NOMO-1 (cell line): ENCODE measurements around the gene GPC6.

ENCODE experiments used
- DNase-seq, 2 experiments: peaks; one replicate each; lab custom pipeline; 2025; ENCODE audit not compliant: unreplicated experiment in 2 of 2; lab: John Stamatoyannopoulos, UW

GPC6 gene

DNA sequence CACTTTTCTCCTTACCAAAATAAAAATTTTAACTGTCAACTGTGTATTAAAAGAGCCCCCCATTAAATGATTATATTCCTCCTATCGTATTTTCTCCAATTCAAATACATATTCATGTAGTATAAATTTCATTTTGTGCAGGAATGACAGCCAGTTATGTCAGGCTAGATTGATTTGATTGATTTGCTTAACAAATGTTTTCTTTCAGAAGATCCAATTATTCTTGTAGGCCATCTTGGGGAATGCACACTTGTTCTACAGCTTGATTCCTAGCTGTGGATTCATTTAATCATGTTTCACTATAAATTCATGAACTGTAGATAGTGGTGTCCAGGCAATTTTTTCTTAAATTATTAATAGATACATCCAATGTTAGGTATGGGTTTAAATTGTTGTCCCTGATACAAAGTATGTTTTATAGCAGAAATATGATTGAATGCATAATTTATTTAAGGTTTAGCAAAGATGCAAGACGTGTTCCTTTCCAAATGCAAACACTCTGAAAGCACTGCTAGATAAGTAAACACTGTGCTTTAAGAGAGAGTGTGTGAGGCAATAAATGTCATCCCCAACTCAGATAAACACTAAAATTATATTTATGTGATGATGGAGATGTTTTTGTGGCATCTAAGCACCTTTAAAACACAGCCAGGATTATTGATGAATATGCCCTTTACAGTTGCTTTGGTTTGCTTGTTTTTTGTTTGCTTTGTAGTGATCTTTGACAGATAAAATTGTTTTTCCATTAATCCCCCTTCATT lies 721.7 kb downstream of the GPC6 start:
- DNase-seq, result no peak

DNA sequence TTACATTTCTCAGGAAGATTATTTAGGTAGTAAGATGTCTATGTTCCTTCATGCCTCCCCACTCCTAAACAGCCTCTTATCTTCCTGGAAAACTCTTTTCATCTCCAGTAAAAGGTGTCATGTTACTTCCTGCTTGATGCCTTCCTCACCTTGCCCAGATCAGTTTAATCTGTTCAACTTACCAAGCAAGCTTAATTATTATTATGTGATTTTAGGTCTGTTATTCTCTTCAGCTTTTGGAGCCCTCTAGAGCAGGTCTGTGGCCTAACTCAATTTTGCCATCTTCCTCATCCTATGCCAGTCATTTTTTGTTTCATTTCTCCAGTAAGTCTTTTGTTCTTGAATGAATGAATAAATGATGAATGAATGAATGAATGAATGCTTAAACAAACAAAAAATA lies 724.5 kb downstream of the GPC6 start:
- DNase-seq, result no peak

DNA sequence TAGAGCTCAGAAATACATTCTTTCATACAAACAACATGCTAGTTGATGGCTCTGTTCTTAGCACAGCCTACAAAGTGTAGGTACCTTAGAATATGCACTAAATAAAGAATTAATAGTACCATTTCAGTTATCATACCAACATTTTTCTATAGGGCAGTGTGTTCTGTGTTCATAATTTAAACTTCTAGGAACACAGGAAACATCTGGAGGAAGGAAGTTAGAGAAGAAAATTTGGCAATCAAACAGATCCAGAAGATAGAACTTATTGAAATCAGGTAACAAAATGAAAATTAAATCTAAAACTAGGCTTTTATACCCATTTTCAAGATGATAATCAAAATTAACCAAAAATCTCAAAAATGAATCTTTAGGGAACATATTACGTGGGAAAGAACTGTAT lies 725.3 kb downstream of the GPC6 start:
- no peak for DNase-seq

DNA sequence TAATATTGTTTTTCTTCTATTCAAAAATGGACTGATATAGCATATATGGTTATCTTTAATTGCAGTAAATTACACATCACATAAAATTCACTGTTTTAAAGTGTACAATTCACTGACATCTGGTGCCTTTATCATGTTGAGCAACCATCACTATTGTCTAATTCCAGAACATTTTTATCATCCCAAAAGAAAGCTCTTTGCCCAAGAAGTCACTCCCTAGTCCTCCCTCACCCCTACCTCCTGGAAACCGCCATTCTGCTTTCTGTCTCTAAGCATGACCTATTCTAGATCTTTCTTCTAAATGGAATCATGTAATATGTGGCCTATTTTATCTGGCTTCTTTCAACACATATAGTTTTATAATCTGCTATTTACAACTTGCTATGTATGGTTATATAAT lies 727.2 kb downstream of the GPC6 start:
- DNase-seq, result no peak

DNA sequence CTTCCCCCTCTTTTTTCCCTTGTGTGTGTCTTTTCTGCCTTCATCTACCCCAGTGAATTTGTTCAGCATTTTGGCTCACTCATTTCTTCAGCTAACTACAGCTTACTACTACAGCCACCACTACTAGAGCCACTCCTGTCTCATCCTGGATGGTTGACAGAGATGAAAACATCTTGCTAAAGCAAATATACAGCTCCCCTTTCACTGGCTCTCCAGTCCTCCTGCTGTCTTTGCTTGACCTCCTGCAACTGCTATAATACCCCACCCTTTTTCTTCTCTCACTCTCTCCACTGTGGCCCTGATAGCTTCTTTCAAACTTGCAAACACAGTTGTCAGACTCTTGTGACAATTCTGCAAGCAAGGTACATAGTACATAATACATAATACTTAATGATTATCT lies 729.3 kb downstream of the GPC6 start:
- no peak for DNase-seq

DNA sequence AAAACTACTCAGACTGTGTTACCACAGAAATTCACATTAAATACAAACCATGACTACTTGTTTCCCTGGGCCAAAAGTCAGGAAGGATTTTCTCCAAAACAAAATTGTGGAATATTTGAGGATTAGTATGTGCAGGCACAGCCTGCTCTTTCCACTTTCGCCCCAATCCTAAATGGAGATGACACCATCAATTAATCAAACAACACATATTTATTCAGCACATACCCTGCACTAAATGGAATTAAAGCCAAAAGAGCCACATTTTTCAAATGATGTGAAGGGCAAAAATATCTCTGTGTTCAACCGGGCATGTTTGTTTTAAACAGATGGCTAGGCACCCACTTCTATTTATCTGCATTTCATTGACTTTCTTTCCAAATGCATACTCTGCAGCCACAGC lies 729.8 kb downstream of the GPC6 start:
- no peak for DNase-seq

DNA sequence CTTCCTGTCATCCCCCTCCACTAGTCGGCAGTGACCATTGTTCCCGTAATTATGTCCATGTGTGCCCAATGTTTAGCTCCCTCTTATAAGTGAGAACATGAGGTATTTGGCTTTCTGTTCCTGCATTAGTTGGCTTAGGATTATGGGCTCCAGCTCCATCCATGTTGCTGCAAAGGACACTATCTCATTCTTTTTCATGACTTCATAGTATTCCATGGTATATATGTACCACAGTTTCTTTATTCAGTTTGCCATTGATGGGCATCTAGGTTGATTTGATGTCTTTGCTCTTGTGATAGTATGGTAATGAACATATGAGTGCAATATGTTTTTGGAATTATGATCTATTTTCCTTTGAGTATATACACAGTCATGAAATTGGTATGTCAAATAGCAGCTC lies 730.8 kb downstream of the GPC6 start:
- DNase-seq, result no peak

DNA sequence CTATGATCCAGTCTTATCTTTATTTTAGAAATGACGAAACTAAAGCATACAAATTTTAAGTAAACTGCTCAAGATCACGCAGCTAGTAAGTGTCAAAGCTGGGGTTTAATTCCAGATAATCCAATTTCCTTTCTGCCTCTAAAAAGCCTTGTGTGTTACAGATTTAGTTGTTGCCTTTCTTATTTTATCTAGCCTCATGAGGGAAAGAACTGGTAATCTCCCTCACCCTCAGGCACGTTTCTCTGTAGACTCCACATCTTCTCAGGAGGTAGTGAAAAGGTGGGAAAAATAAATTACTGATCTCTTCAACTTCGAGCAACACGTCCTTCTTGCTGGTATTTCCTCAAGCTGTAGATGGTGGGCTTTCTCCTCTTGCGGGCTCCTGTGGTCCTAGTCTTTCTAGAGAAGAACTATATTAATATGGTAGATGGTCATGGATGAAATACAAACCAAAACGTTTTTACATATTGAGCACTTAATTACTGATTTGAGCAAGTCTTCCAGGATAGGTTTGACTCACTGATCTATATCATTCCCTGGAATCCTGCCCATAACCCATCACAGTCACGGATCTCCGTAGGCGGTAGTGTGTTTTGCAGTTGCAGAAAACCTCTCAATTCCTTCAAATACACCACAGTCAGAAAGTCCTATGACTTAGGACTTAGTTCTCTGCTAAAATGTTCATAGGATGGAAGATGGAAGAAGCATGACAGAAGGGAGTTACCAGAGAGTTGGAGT lies 733.4 kb downstream of the GPC6 start:
- DNase-seq, result no peak

DNA sequence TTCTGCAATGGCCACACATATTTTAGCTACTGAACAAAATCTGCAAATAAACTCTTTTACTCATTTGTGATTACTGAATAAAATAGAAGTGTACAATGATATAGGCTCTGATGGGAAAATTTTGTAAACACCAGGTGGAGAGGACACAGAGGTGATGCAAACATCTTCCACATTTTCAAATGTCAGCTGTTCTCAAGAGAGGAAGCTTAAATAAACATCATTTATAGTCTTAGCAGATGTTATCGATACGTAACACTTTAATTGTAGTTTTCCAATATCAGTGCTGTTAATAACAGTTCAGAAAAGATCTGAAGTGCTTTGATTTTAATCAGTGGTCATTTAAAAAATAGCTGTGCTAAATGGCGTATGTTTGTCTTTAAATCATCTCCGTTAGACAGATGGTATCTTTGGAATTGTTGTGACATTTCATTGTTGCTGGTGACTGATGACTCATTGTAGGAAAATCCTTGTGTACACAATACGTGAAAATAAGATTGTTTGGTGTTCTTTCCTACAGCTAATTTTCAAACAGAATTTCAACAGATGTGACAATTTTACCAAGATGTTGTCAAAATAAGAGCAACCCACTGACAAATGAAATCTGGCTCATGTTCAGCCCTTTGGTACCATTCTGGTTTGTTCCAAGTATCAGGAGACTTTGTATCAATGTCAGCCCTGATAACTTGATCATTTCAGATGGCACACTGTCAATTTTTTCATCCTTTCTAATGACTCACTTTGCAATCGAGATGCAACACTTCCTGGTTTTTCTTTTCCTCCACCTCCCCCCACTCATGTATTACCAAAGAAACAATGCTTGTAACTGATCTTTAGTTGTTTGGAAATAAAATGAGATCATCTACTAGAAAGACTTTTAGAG lies 736.9 kb downstream of the GPC6 start:
- no peak for DNase-seq

DNA sequence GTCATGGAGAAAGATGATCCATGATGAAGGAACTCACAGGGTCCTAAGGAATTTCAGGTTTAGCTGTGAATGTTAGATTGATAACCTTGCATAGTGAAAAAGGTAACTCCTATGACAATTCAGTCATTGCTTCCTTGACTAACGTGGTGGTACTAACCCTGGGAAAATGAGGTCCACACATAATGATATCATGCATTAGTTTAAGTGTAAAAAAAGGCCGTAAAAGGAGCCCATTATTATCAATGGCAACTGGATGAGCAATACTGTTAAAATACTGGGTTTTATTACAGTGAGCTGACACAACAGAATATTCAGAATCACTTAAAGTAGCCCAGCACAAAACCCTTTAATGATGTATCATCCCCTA lies 737.5 kb downstream of the GPC6 start:
- DNase-seq, result no peak

DNA sequence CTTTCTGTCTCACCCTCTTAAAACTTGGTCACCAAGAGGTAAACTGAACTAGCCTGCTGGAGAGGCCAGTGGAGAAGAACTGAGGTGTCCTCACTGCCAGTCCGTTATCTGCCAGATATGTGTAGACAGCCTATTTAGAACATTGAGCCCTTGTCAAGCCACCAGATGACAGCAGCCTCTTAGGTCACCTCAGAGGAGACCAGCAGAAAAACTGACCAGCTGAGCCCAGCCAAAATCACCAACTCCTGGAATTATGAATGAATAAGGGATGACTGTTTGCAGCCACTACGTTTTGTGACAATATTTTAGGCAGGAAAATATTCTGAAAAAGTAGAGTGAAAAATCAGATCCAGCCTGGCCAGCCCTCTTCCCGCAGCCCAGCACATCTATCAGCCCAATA lies 739.0 kb downstream of the GPC6 start:
- DNase-seq, result no peak

DNA sequence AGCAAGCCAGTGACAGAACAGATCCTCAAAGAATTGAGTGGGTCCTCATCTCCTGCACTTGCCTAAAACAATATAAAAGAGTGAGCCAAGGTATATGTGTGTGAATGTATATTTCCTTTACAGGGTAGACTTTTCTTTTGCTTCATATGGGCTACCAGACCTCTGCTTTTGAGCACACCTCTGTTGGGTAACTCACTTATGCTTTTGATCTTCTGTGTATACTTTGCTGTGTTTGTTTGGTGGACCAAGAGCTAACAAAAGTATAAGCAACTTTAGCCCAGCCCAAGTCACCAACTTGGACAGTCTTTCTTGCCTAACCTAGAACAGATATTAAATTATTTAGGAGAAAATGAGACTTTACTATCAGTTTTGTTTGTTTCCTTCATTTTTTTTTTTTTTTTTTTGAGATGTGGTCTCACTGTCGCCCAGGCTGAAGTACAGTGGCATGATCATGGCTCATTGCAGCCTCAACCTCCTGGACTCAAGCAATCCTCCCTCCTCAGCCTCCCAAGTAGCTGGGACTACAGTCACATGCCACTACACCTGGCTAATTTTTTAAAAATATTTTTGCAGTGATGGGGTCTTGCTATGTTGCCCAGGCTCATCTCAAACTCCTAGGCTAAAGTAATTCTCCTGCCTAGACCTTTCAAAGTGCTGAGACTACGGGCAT lies 739.8 kb downstream of the GPC6 start:
- DNase-seq, result no peak

DNA sequence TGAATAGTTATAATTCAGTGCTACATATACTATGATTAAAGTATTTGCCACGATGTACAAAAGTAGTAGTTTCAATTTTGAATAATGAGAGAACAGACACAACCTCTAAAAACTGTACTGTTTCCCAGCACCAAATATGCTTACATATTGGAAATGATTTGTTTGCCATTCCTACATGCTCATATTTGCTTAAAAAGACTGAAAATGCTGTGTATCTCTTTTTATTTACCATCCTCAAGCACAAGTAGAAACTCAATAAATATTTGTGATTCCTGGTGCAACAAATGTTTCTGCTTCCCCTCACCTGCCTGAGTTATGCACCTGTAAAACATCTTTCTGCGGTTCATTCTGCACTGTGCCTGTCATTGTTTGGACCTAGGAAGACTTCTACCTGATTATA lies 740.7 kb downstream of the GPC6 start:
- DNase-seq, result no peak

DNA sequence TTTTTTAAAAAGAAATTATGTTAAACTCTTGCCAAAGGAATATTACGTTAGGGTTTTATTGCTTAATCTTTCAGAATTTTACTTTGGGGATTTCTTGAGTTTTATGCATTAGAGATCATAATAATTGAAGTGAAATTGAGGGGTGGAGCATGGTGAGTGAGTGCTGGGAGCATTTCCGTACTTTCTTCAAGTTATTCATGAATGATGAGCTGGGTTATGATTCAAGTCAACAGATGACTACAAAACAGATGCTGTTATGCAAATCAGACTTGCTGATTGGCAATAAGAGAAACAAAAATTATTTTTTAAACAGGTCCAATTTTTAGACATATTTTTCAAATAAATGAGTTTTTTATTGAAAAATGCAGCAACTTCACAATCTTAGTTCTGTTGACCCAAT lies 748.6 kb downstream of the GPC6 start:
- DNase-seq, result no peak

DNA sequence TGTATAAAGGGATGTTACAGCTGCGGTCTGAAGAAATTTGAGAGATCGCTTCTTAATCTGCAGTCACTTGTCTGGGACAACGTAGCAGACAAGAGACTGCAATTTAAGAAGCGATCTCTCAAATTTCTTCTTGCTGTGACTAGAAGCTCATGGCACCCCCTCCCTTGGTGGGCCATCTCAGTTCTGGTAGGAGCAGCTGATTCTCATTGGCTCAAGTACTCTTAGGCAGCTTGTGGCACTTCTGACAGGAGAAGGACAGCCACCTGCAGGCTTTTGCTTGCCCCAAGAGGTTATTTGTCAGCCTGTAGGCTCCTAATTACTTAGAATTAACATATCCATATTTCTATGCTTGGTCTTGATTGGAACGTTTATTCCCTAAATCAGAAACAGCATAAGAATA lies 749.9 kb downstream of the GPC6 start:
- no peak for DNase-seq

DNA sequence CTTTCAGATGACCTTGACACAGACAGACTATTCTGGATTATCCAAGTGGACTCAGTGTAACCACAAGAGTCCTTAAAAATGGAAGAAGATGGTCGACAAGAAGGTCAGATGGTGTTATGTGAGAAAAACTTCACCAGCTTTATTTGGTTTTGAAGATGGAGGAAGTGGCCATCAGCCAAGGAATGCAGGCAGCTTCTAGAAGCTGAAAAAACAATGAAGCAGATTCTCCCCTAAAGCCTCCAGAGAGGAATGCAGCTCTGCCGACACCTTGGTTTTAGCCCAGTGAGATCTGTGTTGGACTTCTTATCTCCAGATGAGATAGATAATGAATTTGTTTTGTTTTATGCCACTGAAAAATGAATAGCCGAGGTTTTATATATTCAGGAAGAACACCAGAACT lies 751.4 kb downstream of the GPC6 start:
- no peak for DNase-seq

DNA sequence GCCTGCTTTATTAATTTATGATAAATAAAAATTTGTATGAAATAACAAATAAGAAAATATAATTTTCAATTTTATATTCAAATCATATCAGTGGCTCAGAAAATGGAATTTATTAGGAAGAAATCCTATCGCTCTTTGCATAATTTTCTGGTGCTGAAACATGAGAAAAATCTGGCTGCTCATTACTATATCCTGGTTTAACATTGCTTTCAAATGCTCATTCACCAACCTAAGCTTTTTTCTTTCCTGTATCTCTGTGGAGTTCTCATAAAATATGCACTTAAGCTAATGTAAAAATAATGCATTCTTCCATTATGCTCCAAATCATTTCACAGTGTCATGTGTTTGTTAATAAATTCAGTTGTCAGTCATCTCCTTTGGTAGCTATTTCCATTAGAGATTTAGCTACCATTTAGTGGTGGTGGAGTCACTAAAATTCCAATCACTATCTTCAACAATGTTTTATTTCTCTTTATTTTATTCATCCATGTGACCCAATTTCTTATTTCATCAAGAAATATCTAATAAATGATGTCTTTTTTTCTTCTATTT lies 754.9 kb downstream of the GPC6 start:
- no peak for DNase-seq

DNA sequence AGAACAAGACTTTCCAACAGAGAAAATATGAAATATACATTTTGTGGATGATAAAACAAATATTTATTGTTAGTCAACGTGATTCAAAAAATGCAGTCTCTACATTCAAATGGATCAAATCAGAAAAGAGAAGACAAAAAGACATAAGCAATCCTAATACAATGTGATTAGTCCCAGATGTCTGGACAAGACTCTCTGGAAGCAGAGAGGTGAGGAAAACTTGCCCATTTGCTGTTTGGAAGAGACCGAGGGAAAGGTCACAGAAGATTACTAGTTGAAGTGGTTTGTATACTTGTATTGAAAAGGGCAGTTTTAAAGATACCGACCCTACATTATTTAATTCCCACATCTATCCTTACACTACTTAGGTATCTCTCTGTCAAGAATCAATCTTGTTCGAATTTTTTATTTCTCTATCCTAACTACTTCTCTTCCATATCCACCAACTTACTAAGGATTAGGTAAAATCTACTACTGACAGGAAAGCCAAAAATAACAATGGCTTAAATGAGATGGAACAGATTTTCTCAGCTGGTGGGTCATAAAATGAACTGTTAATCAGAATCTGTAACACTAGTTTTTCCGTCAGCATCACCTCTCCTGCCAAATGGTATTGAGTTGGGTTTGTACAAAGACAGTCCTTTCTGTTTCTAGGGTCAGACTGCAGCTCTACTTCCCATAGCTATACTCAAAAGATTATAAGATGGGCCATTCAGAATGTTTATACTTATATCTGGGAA lies 755.7 kb downstream of the GPC6 start:
- no peak for DNase-seq

DNA sequence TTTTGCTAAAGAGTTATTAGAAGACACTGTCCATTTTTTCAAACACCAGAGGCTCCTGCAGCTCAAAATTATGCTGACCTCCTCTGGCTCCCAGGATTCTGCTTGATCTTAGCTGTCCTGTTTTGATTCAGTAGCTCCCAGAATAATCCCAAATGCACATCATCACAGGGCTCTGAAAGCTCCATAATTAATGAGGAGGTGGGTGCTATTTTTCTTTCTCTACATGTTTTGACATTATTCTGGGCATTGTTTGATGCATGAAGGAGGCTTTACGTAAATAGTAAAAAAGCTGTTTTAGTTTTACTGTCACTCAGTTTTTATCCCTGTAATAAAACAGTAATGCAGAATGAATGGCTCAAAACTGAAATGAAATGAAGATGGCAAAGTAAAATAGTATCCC lies 757.4 kb downstream of the GPC6 start:
- no peak for DNase-seq

DNA sequence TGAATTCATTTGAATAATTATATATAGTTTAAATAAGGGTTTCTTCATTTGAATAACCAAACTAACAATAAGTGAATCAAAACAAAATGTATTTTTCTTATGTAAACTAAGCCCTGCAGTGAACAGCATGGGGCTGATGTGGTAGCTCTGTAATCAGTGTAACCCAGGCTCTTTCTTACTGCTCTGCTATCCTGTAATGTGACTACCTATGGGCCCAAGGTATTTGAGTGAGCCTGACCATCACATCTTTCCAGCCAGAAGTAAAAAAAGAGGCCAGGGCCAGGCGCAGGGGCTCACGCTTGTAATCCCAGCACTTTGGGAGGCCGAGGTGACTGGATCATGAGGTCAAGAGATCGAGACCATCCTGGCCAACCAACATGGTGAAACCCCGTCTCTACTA lies 758.3 kb downstream of the GPC6 start:
- DNase-seq, result no peak
